Measurements from ENCODE around the gene KLHL2. TPM values are rescaled to one million over a fixed set of nuclear protein-coding genes. Genes with fewer than 3 reads are reported as not detected.
A peak's percentile ranks its signal among the peaks of the same experiment; 100 is the strongest.
"Not testable (repeated sequence)": the region's sequence is repeated elsewhere in the genome, so short reads cannot be mapped to it uniquely, and the experiment has no call there.

The KLHL2 gene
- polyA plus RNA-seq, 3 donors, result 6.9 to 22.6 (median 11.1) TPM

DNA sequence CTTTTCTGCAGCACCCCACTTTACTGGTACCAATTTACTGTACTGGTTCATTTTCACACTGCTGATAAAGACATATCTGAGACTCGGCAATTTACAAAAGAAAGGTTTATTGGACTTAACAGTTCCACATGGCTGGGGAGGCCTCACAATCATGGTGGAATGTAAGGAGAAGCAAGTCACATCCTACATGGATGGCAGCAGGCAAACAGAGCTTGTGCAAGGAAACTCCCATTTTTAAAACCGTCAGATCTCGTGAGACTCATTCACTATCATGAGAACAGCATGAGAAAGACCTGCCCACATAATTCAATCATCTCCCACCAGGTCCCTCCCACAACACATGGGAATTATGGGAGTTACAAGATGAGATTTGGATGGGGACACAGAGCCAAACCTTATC lies 77.3 kb downstream of the KLHL2 start:
- DNase-seq; H3K27me3 Mint-ChIP-seq (ENCODE audit: low read depth in 3 of 3); H3K27me3 ChIP-seq (ENCODE audit: control insufficient read depth in 2 of 2, insufficient read depth in 2 of 2, low read length in 2 of 2); H3K4me2 ChIP-seq (replicated peaks; ENCODE audit: extremely low read depth, low read length, poor library complexity, severe bottlenecking); H3K4me3 ChIP-seq (replicated peaks in 1 of 3; ENCODE audit: low read depth in 2 of 3, low read length in 3 of 3); H3K36me3 ChIP-seq (replicated peaks in 1 of 2; ENCODE audit: control insufficient read depth in 1 of 2, insufficient read depth in 2 of 2, low read length in 2 of 2); H3K4me3 Mint-ChIP-seq; H2AFZ ChIP-seq (ENCODE audit: insufficient read depth, low read depth, low read length, poor library complexity, severe bottlenecking); H3K9ac ChIP-seq (ENCODE audit: insufficient read depth, low read length, poor library complexity, severe bottlenecking); H3K9me3 ChIP-seq (replicated peaks in 1 of 2; ENCODE audit: control insufficient read depth in 1 of 2, insufficient read depth in 1 of 2, low read length in 2 of 2); intact Hi-C loops (cut with micrococcal nuclease); H3K9me3 Mint-ChIP-seq; H3K27ac ChIP-seq (ENCODE audit: low read depth in 1 of 2, low read length in 2 of 2): not testable (repeated sequence)
- peaks cover 27 to 31% of the 10 kb centered on the region in 2 donors for H3K36me3 Mint-ChIP-seq
- Histone ChIP-seq H3K4me1 (ENCODE audit: control insufficient read depth in 1 of 2, insufficient read depth in 2 of 2, low read length in 2 of 2) (peaks cover 26 to 37% of the 10 kb centered on the region in 2 donors), H3K79me2 (ENCODE audit: insufficient read depth, low read length) (peaks cover 21% of the 10 kb centered on the region), H4K20me1 (ENCODE audit: insufficient read depth, low read length) (peaks cover 10% of the 10 kb centered on the region)
- WGBS (ENCODE audit: insufficient coverage), result no CpG with 5 or more reads among the region's 3 CpGs
- H3K27ac Mint-ChIP-seq, result peak overlapping the region in 1 of 7 donors; percentile 9
- H3K4me1 Mint-ChIP-seq, result peaks cover 39% of the 10 kb centered on the region

DNA sequence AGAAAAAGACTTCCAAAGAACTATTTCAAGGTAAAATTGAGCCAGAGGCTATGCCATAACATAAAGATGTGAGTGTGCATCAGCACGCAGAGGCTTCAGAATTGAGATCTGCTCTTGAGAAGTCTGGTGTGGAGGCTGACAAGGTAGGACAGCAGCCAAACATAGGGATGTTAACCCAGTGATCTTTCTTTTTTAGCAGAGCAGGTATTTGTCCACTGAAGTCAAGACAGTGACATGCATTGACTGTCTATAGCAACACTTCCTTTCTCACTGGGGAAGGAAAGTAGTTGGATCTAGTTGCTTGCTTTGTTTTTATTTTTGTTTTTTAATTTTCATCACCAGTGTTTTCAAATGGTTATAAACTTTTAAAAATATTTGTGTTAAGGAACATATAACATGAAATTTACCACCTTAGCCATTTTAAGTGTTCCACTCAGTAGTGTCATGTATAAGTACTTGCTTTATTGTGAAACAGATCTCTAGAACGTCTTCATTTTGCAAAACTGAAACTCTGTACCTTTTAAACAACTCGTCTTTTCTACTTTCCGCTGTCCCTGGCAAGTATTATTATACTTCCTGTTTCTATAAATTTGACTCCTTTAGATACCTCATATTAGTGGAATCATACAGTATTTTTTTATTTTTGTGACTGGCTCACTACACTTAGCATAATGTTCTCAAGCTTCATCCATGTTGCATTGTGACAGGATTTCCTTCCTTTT lies 79.4 kb downstream of the KLHL2 start:
- H3K36me3 ChIP-seq (replicated peaks in 1 of 2; ENCODE audit: control insufficient read depth in 1 of 2, insufficient read depth in 2 of 2, low read length in 2 of 2); H3K9ac ChIP-seq (ENCODE audit: insufficient read depth, low read length, poor library complexity, severe bottlenecking); H3K27me3 ChIP-seq (ENCODE audit: control insufficient read depth in 2 of 2, insufficient read depth in 2 of 2, low read length in 2 of 2); H3K27me3 Mint-ChIP-seq (ENCODE audit: low read depth in 3 of 3); H3K9me3 ChIP-seq (replicated peaks in 1 of 2; ENCODE audit: control insufficient read depth in 1 of 2, insufficient read depth in 1 of 2, low read length in 2 of 2); H3K9me3 Mint-ChIP-seq; H2AFZ ChIP-seq (ENCODE audit: insufficient read depth, low read depth, low read length, poor library complexity, severe bottlenecking); intact Hi-C loops (cut with micrococcal nuclease): not testable (repeated sequence)
- Histone ChIP-seq H3K27ac (ENCODE audit: low read depth in 1 of 2, low read length in 2 of 2) (peak overlapping the region in 1 of 2 donors; percentile 57), H3K4me3 (replicated peaks in 1 of 3; ENCODE audit: low read depth in 2 of 3, low read length in 3 of 3) (peak overlapping the region in 1 of 3 experiments; percentile 7), H3K4me2 (replicated peaks; ENCODE audit: extremely low read depth, low read length, poor library complexity, severe bottlenecking) (peak overlapping the region; percentile 36), H4K20me1 (ENCODE audit: insufficient read depth, low read length) (peaks cover 10% of the 10 kb centered on the region), H3K4me1 (ENCODE audit: control insufficient read depth in 1 of 2, insufficient read depth in 2 of 2, low read length in 2 of 2) (peaks cover 26 to 37% of the 10 kb centered on the region in 2 donors), H3K79me2 (ENCODE audit: insufficient read depth, low read length) (peaks cover 40% of the 10 kb centered on the region)
- peak in 1 of 3 donors; percentile 9 for DNase-seq
- H3K4me1 Mint-ChIP-seq, result peaks cover 45% of the 10 kb centered on the region
- peak overlapping the region; percentile 43 to 85 (median 77) for H3K27ac Mint-ChIP-seq
- peaks cover 26 to 28% of the 10 kb centered on the region in 2 donors for H3K36me3 Mint-ChIP-seq
- WGBS (ENCODE audit: insufficient coverage), result 92% methylated on average over 1 of the region's 4 CpGs
- H3K4me3 Mint-ChIP-seq, result peak overlapping the region; percentile 42 to 70

DNA sequence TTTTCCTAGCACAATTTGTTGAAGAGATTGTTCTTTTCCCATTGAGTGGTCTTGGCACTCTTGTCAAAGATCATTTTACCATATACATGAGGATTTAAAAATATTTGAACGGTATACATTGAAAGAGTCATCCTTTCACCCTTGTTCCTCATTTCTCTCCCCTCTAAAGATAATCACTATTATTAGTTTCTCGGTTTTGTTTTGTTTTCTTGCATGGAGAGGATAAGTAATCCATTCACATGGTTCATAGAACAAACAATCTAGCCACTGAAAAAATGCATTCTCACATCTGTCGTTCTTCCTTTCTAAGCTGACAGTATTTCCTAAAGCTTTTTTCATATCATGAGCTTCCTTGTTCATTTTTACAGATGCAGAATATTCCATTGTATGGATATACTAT lies 80.9 kb downstream of the KLHL2 start:
- WGBS (ENCODE audit: insufficient coverage), result no CpG with 5 or more reads among the region's 3 CpGs
- peak overlapping the region; percentile 18 to 76 (median 38) for H3K27ac Mint-ChIP-seq

More for the DNA sequence above, 80.9 kb downstream of the KLHL2 start:
- Histone ChIP-seq H3K27me3 (ENCODE audit: control insufficient read depth in 2 of 2, insufficient read depth in 2 of 2, low read length in 2 of 2) (no peaks in the 10 kb centered on the region), H3K27ac (ENCODE audit: low read depth in 1 of 2, low read length in 2 of 2) (peak overlapping the region in 1 of 2 donors; percentile 61), H3K9ac (ENCODE audit: insufficient read depth, low read length, poor library complexity, severe bottlenecking) (no peak overlapping the region), H4K20me1 (ENCODE audit: insufficient read depth, low read length) (peaks cover 10% of the 10 kb centered on the region), H3K79me2 (ENCODE audit: insufficient read depth, low read length) (peaks cover 53% of the 10 kb centered on the region), H3K9me3 (replicated peaks in 1 of 2; ENCODE audit: control insufficient read depth in 1 of 2, insufficient read depth in 1 of 2, low read length in 2 of 2) (no peaks in the 10 kb centered on the region), H2AFZ (ENCODE audit: insufficient read depth, low read depth, low read length, poor library complexity, severe bottlenecking) (no peak overlapping the region), H3K4me2 (replicated peaks; ENCODE audit: extremely low read depth, low read length, poor library complexity, severe bottlenecking) (peak overlapping the region; percentile 29), H3K36me3 (replicated peaks in 1 of 2; ENCODE audit: control insufficient read depth in 1 of 2, insufficient read depth in 2 of 2, low read length in 2 of 2) (no peaks in the 10 kb centered on the region), H3K4me3 (replicated peaks in 1 of 3; ENCODE audit: low read depth in 2 of 3, low read length in 3 of 3) (no peak overlapping the region), H3K4me1 (ENCODE audit: control insufficient read depth in 1 of 2, insufficient read depth in 2 of 2, low read length in 2 of 2) (peaks cover 26 to 37% of the 10 kb centered on the region in 2 donors)
- TF ChIP-seq, protein P1, sequence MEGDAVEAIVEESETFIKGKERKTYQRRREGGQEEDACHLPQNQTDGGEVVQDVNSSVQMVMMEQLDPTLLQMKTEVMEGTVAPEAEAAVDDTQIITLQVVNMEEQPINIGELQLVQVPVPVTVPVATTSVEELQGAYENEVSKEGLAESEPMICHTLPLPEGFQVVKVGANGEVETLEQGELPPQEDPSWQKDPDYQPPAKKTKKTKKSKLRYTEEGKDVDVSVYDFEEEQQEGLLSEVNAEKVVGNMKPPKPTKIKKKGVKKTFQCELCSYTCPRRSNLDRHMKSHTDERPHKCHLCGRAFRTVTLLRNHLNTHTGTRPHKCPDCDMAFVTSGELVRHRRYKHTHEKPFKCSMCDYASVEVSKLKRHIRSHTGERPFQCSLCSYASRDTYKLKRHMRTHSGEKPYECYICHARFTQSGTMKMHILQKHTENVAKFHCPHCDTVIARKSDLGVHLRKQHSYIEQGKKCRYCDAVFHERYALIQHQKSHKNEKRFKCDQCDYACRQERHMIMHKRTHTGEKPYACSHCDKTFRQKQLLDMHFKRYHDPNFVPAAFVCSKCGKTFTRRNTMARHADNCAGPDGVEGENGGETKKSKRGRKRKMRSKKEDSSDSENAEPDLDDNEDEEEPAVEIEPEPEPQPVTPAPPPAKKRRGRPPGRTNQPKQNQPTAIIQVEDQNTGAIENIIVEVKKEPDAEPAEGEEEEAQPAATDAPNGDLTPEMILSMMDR (IDR thresholded peaks at IDR 0.05), result no peak
- no peak for DNase-seq
- H3K36me3 Mint-ChIP-seq, result peaks cover 14 to 22% of the 10 kb centered on the region in 2 donors
- intact Hi-C loops (cut with micrococcal nuclease), result no loop called here
- H3K4me3 Mint-ChIP-seq, result no peak overlapping the region
- no peaks in the 10 kb centered on the region for H3K27me3 Mint-ChIP-seq (ENCODE audit: low read depth in 3 of 3)
- no peaks in the 10 kb centered on the region for H3K9me3 Mint-ChIP-seq
- peaks cover 49% of the 10 kb centered on the region for H3K4me1 Mint-ChIP-seq
